Hepatocyte (in vitro differentiated cells): ENCODE results near the gene TEX19. TPM values are rescaled to one million over a fixed set of nuclear protein-coding genes. Genes with fewer than 3 reads are reported as not detected.
"Not testable (repeated sequence)": the region's sequence is repeated elsewhere in the genome, so short reads cannot be mapped to it uniquely, and the experiment has no call there.

Experiments
- DNase-seq: peaks from one replicate; pipeline ENCODE4 v3.0.0-alpha.2; 2016; ENCODE audit warnings: low spot score
- H2AFZ ChIP-seq: fragments of 200-600 bp; sonication (generic); 2 replicates; pipeline ENCODE4 v1.6.0; 2016; ENCODE audit warnings: antibody characterized with exemption, mild to moderate bottlenecking
- H3K27ac ChIP-seq: fragments of 200-600 bp; sonication (generic); 2 replicates; pipeline ENCODE4 v1.5.1; 2016; ENCODE audit warnings: mild to moderate bottlenecking
- H3K27me3 ChIP-seq: fragments of 200-600 bp; sonication (generic); 2 replicates; pipeline ENCODE4 v1.6.1; 2016
- H3K36me3 ChIP-seq: fragments of 200-600 bp; sonication (generic); replicated peaks from 2 replicates; pipeline ENCODE4 v1.5.1; 2016; ENCODE audit warnings: low read depth; ENCODE audit not compliant: insufficient read depth
- H3K4me1 ChIP-seq: fragments of 200-600 bp; sonication (generic); 2 replicates; pipeline ENCODE4 v1.5.1; 2016; ENCODE audit warnings: mild to moderate bottlenecking, moderate library complexity; ENCODE audit not compliant: insufficient read depth
- H3K4me2 ChIP-seq: fragments of 200-600 bp; sonication (generic); 2 replicates; pipeline ENCODE4 v1.6.0; 2016
- H3K4me3 ChIP-seq: fragments of 200-600 bp; sonication (generic); 2 replicates; pipeline ENCODE4 v1.5.1; 2016; ENCODE audit warnings: mild to moderate bottlenecking
- H3K79me2 ChIP-seq: fragments of 200-600 bp; sonication (generic); 2 replicates; pipeline ENCODE4 v1.6.0; 2017; ENCODE audit warnings: mild to moderate bottlenecking
- H3K9me2 ChIP-seq: fragments of 200-600 bp; sonication (generic); replicated peaks from 2 replicates; pipeline ENCODE4 v1.6.0; 2017; ENCODE audit warnings: mild to moderate bottlenecking; ENCODE audit not compliant: insufficient read depth
- H3K9me3 ChIP-seq: fragments of 200-600 bp; sonication (generic); 2 replicates; pipeline ENCODE4 v1.5.1; 2016; ENCODE audit warnings: low read depth, mild to moderate bottlenecking
- H4K20me1 ChIP-seq: fragments of 200-600 bp; sonication (generic); 2 replicates; pipeline ENCODE4 v1.6.0; 2016; ENCODE audit warnings: mild to moderate bottlenecking; ENCODE audit not compliant: insufficient read depth, poor library complexity, severe bottlenecking
- EZH2 ChIP-seq: fragments of 200-600 bp; sonication (generic); IDR thresholded peaks from 2 replicates; pipeline ENCODE4 v1.6.1; 2016; ENCODE audit warnings: antibody characterized with exemption, mild to moderate bottlenecking, borderline replicate concordance
- EZH2phosphoT487 ChIP-seq: fragments of 200-600 bp; sonication (generic); IDR thresholded peaks from one replicate; pipeline ENCODE4 v1.6.1; 2018; ENCODE audit warnings: antibody characterized with exemption, mild to moderate bottlenecking, low read depth, moderate library complexity; ENCODE audit not compliant: unreplicated experiment, severe bottlenecking
- WGBS: methylation state at CpG from one replicate; pipeline ENCODE4 v1.1.6; 2016; ENCODE audit warnings: low lambda C conversion rate; ENCODE audit errors: missing lambda C conversion rate; 5-methylcytosine and 5-hydroxymethylcytosine counted together
- polyA plus RNA-seq: library from polyadenylated mRNA; unstranded; fragments of >200 nt; fragmentation: Nextera tagmentation; extraction: Ambion mirVana; gene quantifications from 2 replicates; pipeline ENCODE4 v1.2.1, GENCODE V29; 2016
- total RNA-seq: library from RNA; depleted of rRNA; stranded (reverse); fragments of >200 nt; gene quantifications from 2 replicates; pipeline ENCODE4 v1.2.3, GENCODE V29; 2014
- TF ChIP-seq, protein P1 (sequence below): fragments of 200-600 bp; sonication (generic); IDR thresholded peaks from 2 replicates; pipeline ENCODE4 v1.5.1; 2016; ENCODE audit warnings: antibody characterized with exemption, mild to moderate bottlenecking; ENCODE audit not compliant: poor library complexity

Gene TEX19
- total and polyA plus RNA-seq, 2 experiments from 2014 or later: not detected

DNA sequence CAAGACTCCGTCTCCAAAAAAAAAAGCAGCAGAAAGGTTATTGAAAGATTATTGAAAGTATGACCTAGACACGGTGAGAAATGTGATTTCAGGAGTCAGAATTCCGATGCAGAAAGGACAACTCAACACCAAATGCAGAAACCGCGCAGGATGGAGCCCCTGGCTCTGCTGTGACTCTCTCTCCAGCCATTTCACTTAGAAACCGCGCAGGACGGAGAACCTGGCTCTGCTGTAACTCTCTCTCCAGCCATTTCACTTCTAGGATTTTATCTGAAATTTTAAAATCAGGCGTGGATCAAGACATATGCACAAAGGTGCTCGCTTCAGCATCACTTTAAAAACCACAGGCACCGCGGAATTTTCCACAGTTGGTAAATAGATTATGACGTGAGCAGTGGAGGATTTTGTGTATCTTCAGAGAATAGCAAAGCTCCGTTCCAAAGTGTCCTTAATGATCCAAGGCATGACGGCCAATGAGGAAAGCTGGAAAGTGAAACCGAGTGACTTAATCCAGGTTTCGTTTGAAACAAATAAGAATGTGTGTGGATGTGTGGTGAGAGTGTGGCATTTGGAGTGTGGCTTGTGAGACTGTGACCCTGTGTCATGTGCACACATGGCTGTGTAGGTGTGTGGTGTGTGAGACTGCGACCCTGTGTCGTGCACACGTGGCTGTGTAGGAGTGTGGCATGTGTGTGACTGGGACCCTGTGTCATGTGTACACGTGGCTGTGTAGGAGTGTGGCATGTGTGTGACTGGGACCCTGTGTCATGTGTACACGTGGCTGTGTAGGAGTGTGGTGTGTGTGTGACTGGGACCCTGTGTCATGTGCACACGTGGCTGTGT lies 22.0 kb downstream of the TEX19 start:
- no peak for DNase-seq
- H3K79me2 ChIP-seq: no peaks in the 10 kb centered on the region
- H3K9me2 ChIP-seq: no peaks in the 10 kb centered on the region
- TF ChIP-seq EZH2phosphoT487 (no peak), EZH2 (no peak)
- TF ChIP-seq, protein P1, sequence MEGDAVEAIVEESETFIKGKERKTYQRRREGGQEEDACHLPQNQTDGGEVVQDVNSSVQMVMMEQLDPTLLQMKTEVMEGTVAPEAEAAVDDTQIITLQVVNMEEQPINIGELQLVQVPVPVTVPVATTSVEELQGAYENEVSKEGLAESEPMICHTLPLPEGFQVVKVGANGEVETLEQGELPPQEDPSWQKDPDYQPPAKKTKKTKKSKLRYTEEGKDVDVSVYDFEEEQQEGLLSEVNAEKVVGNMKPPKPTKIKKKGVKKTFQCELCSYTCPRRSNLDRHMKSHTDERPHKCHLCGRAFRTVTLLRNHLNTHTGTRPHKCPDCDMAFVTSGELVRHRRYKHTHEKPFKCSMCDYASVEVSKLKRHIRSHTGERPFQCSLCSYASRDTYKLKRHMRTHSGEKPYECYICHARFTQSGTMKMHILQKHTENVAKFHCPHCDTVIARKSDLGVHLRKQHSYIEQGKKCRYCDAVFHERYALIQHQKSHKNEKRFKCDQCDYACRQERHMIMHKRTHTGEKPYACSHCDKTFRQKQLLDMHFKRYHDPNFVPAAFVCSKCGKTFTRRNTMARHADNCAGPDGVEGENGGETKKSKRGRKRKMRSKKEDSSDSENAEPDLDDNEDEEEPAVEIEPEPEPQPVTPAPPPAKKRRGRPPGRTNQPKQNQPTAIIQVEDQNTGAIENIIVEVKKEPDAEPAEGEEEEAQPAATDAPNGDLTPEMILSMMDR: no peak
- H3K27me3 ChIP-seq: no peaks in the 10 kb centered on the region
- H3K4me2 ChIP-seq: no peak overlapping the region
- WGBS: 74% methylated on average over 22 of the region's 23 CpGs
- no peak overlapping the region for H3K27ac ChIP-seq
- no peak overlapping the region for H2AFZ ChIP-seq
- H3K9me3 ChIP-seq: no peaks in the 10 kb centered on the region
- no peaks in the 10 kb centered on the region for H3K36me3 ChIP-seq
- peaks cover 6% of the 10 kb centered on the region for H3K4me1 ChIP-seq
- no peaks in the 10 kb centered on the region for H4K20me1 ChIP-seq
- no peak overlapping the region for H3K4me3 ChIP-seq

DNA sequence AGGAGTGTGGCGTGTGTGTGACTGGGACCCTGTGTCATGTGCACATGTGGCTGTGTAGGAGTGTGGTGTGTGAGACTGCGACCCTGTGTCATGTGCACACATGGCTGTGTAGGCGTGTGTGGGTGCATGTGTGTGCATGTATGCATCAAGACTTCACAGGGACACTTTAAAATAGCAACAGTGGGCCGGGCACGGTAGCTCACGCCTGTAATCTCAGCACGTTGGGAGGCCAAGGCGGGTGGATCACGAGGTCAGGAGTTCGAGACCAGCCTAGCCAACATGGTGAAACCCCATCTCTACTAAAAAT lies 22.6 kb downstream of the TEX19 start:
- not testable (repeated sequence) for DNase-seq, H2AFZ ChIP-seq, H3K36me3 ChIP-seq, H3K9me2 ChIP-seq, H3K4me3 ChIP-seq, H3K27me3 ChIP-seq, H3K27ac ChIP-seq, H3K79me2 ChIP-seq, H3K9me3 ChIP-seq, H3K4me1 ChIP-seq, H3K4me2 ChIP-seq, H4K20me1 ChIP-seq
- WGBS: 83% methylated on average over 10 of the region's 10 CpGs

DNA sequence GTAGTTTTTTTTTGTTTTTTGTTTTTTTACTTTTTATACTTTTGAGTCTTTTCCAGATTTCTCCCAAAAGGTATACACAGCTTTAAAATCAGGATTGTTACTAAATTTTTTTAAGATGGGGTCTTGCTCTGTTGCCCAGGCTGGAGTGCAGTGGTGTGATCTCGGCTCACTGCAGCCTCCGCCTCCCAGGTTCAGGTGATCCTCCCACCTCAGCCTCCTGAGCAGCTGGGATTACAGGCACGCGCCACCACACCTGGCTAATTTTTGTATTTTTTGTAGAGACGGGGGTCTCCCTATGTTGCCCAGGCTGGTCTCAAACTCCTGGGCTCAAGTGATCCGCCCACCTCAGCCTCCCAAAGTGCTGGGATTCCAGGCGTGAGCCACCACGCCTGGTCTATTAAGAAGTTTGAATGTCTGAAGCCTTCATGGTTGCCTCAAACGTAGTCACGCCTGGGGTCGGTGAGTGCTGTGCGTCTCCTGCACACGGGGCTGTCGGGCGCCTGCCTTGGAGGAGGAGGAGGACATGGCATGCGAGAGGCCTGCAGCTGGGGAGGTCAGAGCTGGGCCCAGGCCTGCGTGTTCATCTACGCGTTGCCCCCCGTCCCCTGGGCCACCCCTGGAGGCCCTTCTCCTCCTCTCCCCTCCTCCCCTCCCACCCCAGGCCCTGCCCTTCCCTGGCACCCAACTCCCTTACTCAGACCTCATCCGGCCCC lies 23.3 kb downstream of the TEX19 start:
- not testable (repeated sequence) for H3K9me2 ChIP-seq, H2AFZ ChIP-seq, H4K20me1 ChIP-seq, H3K36me3 ChIP-seq, H3K4me3 ChIP-seq, H3K9me3 ChIP-seq, H3K4me2 ChIP-seq, DNase-seq, H3K27me3 ChIP-seq, H3K79me2 ChIP-seq, H3K27ac ChIP-seq
- peaks cover 14% of the 10 kb centered on the region for H3K4me1 ChIP-seq
- WGBS: 88% methylated on average over 18 of the region's 21 CpGs

DNA sequence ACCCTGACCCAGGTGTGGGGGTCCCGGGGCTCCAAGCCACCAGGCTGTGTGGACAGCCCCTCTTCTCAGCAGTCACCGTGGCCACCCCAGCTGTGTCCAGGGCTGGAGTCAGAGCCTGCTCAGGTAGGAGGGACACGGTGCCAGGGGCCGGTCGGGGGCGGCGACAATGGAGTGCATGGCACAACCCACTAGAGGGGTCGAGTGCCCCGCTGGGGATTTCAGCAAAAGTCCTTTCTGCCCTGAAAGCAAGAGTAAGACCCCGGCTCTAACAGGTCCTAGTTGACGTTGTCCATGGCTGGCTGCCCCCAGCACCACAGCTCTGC lies 23.8 kb downstream of the TEX19 start:
- TF ChIP-seq EZH2: no peak
- TF ChIP-seq EZH2phosphoT487: no peak
- TF ChIP-seq, protein P1: no peak

More for the DNA sequence above, 23.8 kb downstream of the TEX19 start:
- Histone ChIP-seq H3K27ac (no peak overlapping the region), H3K9me3 (no peaks in the 10 kb centered on the region), H3K9me2 (no peaks in the 10 kb centered on the region), H2AFZ (no peak overlapping the region), H3K4me2 (no peak overlapping the region), H3K27me3 (no peaks in the 10 kb centered on the region), H4K20me1 (no peaks in the 10 kb centered on the region), H3K4me1 (peaks cover 14% of the 10 kb centered on the region), H3K4me3 (no peak overlapping the region), H3K79me2 (no peaks in the 10 kb centered on the region), H3K36me3 (no peaks in the 10 kb centered on the region)
- DNase-seq: no peak
- WGBS: 95% methylated on average over 9 of the region's 11 CpGs
